Cardiac fibroblast (primary cell): ENCODE measurements around the gene CAMK2G.

Source experiments
- DNase-seq, 2 donors: peaks; one replicate each; pipeline versions ENCODE4 v3.0.0 to v3.0.0-alpha.2; 2010; ENCODE audit warnings: low read depth in 2 of 2
- H3K4me3 ChIP-seq, 2 donors: replicated peaks in 1 of 2; 1 replicate in 1 of 2; 2 replicates in 1 of 2; pipeline ENCODE4 v1.5.1; 2011; ENCODE audit warnings: low read depth in 2 of 2, low read length in 2 of 2, mild to moderate bottlenecking in 2 of 2, moderate library complexity in 1 of 2
- CTCF ChIP-seq: IDR thresholded peaks from one replicate; pipeline ENCODE4 v1.5.1; 2011; ENCODE audit warnings: low read depth, mild to moderate bottlenecking, low read length, inconsistent platforms

CAMK2G gene

GRCh38 chr10:73878365-73878764 is 4.0 kb upstream of the CAMK2G start:
- DNase-seq: no peak
- TF ChIP-seq CTCF: no peak
- H3K4me3 ChIP-seq: no peak overlapping the region

- no peak for TF ChIP-seq CTCF
- H3K4me3 ChIP-seq: no peak overlapping the region
- DNase-seq: no peak
Measured at GRCh38 chr10:73877533-73878160, 3.3 kb upstream of the CAMK2G start.

- TF ChIP-seq CTCF: no peak
- peak; percentile 22 to 56 for DNase-seq
- no peak overlapping the region for H3K4me3 ChIP-seq
Measured at GRCh38 chr10:73876971-73877370, 2.6 kb upstream of the CAMK2G start.

- H3K4me3 ChIP-seq: no peak overlapping the region
- TF ChIP-seq CTCF: no peak
- no peak for DNase-seq
Measured at GRCh38 chr10:73876566-73876965, 2.2 kb upstream of the CAMK2G start.

- DNase-seq: no peak
- no peak overlapping the region for H3K4me3 ChIP-seq
- no peak for TF ChIP-seq CTCF
Measured at GRCh38 chr10:73876157-73876556, 1.8 kb upstream of the CAMK2G start.

- H3K4me3 ChIP-seq: peak overlapping the region; percentile 53 to 60
- no peak for TF ChIP-seq CTCF
- no peak for DNase-seq
Measured at GRCh38 chr10:73875139-73875475, 752 bp upstream of the CAMK2G start.

DNA sequence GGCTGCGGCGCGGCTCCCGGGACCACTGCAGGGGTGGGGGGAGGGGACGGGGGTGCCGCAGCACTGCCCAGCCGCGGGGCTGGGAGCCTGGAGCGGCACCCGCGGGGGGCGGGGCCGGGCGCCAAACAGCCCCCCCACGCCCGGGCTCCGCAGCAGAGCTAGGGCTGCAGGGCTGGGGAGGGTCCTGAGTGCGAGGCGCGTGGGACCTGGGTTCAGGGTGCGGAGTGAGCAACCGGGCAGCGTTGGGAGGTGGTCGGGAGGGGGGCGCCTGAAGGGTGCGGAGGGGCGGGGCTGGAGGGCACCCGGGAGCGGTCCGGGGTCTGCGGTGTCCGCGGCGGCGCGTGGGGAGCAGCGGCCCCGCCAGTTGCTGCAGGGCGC is 528 bp downstream of the CAMK2G start:
- H3K4me3 ChIP-seq: peak overlapping the region; percentile 69 to 74
- DNase-seq: no peak
- no peak for TF ChIP-seq CTCF
